ENCODE results near the gene KRT73.

- TF ChIP-seq CTCF (conservative IDR thresholded peaks at IDR 0.05 in 1 of 2, IDR thresholded peaks at IDR 0.05 in 1 of 2; ENCODE audit: extremely low read depth in 1 of 2, insufficient read depth in 1 of 2, low read depth in 1 of 2, low read length in 2 of 2) (no peak), EZH2 (IDR thresholded peaks at IDR 0.05; ENCODE audit: borderline replicate concordance, low read length) (no peak)
These were observed 17.8 kb upstream of the KRT73 start for GRCh38 chr12:52636189-52636588.
